Hindlimb muscle (tissue), 1 donor: Measurements from ENCODE around the gene UBA6. TPM values are rescaled to one million over a fixed set of nuclear protein-coding genes. Genes with fewer than 3 reads are reported as not detected.
A peak's percentile ranks its signal among the peaks of the same experiment; 100 is the strongest.
"Not testable (repeated sequence)": the region's sequence is repeated elsewhere in the genome, so short reads cannot be mapped to it uniquely, and the experiment has no call there.

Experiments used
- DNase-seq: peaks from one replicate; pipeline ENCODE4 v3.0.0-alpha.2; 2013
- polyA plus RNA-seq: library from polyadenylated mRNA; unstranded; fragments of 120-200 nt; gene quantifications from one replicate; pipeline ENCODE4 v1.2.1, GENCODE V29; 2013; ENCODE audit not compliant: insufficient read length

UBA6 gene
- polyA plus RNA-seq, 1 donor, result 40.9 TPM

- no peak for DNase-seq
Measured at GRCh38 chr4:67660418-67660817, 40.5 kb downstream of the UBA6 start.

GRCh38 chr4:67659065-67659464, 41.9 kb downstream of the UBA6 start:
- DNase-seq, result no peak

- DNase-seq, result no peak
Measured at GRCh38 chr4:67658302-67658701, 42.7 kb downstream of the UBA6 start.

- no peak for DNase-seq
Measured at GRCh38 chr4:67651536-67651935, 49.4 kb downstream of the UBA6 start.

- DNase-seq, result no peak
Measured at GRCh38 chr4:67638136-67638535, 62.8 kb downstream of the UBA6 start.

- not testable (repeated sequence) for DNase-seq
Measured at GRCh38 chr4:67636978-67637377, 64.0 kb downstream of the UBA6 start.

- DNase-seq, result no peak
Measured at GRCh38 chr4:67635331-67635730, 65.6 kb downstream of the UBA6 start.

GRCh38 chr4:67634741-67635140, 66.2 kb downstream of the UBA6 start:
- no peak for DNase-seq

GRCh38 chr4:67632492-67632891, 68.5 kb downstream of the UBA6 start:
- no peak for DNase-seq

- DNase-seq, result no peak
Measured at GRCh38 chr4:67624939-67625338, 76.0 kb downstream of the UBA6 start.

GRCh38 chr4:67616478-67616877, 84.5 kb downstream of the UBA6 start:
- no peak for DNase-seq

- DNase-seq, result no peak
Measured at GRCh38 chr4:67615119-67615518, 85.8 kb downstream of the UBA6 start.

GRCh38 chr4:67614186-67614585, 86.8 kb downstream of the UBA6 start:
- DNase-seq, result no peak

GRCh38 chr4:67608027-67608426, 92.9 kb downstream of the UBA6 start:
- peak; percentile 13 for DNase-seq

GRCh38 chr4:67604749-67605148, 96.2 kb downstream of the UBA6 start:
- no peak for DNase-seq

GRCh38 chr4:67604029-67604381, 97.0 kb downstream of the UBA6 start:
- no peak for DNase-seq

- no peak for DNase-seq
Measured at GRCh38 chr4:67603310-67604028, 97.5 kb downstream of the UBA6 start.

- no peak for DNase-seq
Measured at GRCh38 chr4:67593741-67594175, 107.2 kb downstream of the UBA6 start.

- no peak for DNase-seq
Measured at GRCh38 chr4:67587156-67587555, 113.8 kb downstream of the UBA6 start.

- no peak for DNase-seq
Measured at GRCh38 chr4:67584496-67584895, 116.5 kb downstream of the UBA6 start.

- DNase-seq, result no peak
Measured at GRCh38 chr4:67581913-67582312, 119.0 kb downstream of the UBA6 start.

- no peak for DNase-seq
Measured at GRCh38 chr4:67581208-67581857, 119.6 kb downstream of the UBA6 start.

GRCh38 chr4:67580577-67580976, 120.4 kb downstream of the UBA6 start:
- DNase-seq, result no peak

- DNase-seq, result no peak
Measured at GRCh38 chr4:67576538-67576937, 124.4 kb downstream of the UBA6 start.
